IPS-11a (cell line): Measurements from ENCODE around the gene LOXHD1.

Experiments
- H3K4me3 ChIP-seq: one replicate; pipeline ENCODE4 v1.5.1; 2013; ENCODE audit warnings: low read depth, low read length, control low read depth

Gene LOXHD1

GRCh38 chr18:46481048-46481846 lies 175.8 kb downstream of the LOXHD1 start:
- H3K4me3 ChIP-seq, result no peak overlapping the region

- H3K4me3 ChIP-seq, result no peak overlapping the region
Measured at GRCh38 chr18:46480226-46480625, 176.8 kb downstream of the LOXHD1 start.

DNA sequence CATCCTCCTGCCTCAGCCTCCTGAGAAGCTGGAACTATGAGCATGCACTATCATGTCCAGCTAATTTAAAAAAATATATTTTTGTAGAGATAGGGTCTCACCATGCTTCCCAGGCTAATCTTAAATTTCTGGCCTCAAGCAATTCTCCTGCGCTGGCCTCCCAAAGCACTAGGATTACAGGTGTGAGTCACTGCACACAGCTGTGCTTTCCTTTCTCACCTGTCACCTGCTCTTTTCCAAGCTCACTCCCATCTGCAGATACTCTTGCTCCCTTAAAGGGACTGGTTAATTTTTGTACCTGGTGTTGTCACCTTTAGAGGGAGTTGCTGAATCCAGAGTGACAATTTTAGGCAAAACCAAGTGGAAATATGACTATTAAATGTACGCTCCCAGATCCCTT lies 178.2 kb downstream of the LOXHD1 start:
- no peak overlapping the region for H3K4me3 ChIP-seq

GRCh38 chr18:46477425-46478011 lies 179.5 kb downstream of the LOXHD1 start:
- no peak overlapping the region for H3K4me3 ChIP-seq

- no peak overlapping the region for H3K4me3 ChIP-seq
Measured at GRCh38 chr18:46475390-46475752, 181.6 kb downstream of the LOXHD1 start.

- H3K4me3 ChIP-seq, result no peak overlapping the region
Measured at GRCh38 chr18:46474487-46475389, 182.3 kb downstream of the LOXHD1 start.

GRCh38 chr18:46471809-46472498 lies 185.1 kb downstream of the LOXHD1 start:
- H3K4me3 ChIP-seq, result no peak overlapping the region

GRCh38 chr18:46470714-46471113 lies 186.3 kb downstream of the LOXHD1 start:
- no peak overlapping the region for H3K4me3 ChIP-seq

DNA sequence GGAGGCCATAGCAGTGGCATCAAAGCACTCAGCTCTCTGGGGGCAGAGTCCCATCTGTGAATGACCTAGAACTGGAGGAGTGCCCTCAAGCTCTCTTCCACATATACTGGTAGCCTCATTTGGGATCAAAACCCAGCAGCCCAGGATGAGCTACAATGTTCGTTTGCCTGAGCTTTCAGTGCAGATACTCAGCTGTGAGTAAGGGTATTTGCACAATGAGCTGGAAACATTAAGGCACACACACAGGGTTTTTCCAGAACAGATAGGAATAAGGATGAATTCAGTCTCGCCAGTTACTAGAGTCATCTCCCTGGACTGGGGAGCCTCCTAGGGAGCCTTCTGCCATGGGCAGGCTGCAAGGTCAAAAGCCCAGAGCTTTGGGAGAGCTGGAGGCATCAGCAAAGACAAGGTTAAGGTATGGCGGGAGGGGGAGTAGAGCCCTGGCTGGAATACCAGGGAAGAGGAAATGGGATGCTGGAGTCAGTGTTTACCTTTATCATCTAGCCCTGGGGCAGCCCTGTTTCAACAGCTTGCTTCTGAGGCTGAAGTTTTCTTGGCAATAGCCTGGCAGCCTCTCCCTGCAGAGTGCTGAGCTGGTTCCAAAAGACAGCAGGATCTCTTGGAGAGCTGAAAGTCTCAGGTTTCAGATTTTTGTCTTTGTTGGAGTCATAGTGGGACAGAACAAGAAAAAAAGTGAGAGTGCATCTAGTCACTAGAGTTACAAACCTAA lies 187.7 kb downstream of the LOXHD1 start:
- H3K4me3 ChIP-seq, result no peak overlapping the region

- no peak overlapping the region for H3K4me3 ChIP-seq
Measured at GRCh38 chr18:46468426-46469180, 188.4 kb downstream of the LOXHD1 start.

DNA sequence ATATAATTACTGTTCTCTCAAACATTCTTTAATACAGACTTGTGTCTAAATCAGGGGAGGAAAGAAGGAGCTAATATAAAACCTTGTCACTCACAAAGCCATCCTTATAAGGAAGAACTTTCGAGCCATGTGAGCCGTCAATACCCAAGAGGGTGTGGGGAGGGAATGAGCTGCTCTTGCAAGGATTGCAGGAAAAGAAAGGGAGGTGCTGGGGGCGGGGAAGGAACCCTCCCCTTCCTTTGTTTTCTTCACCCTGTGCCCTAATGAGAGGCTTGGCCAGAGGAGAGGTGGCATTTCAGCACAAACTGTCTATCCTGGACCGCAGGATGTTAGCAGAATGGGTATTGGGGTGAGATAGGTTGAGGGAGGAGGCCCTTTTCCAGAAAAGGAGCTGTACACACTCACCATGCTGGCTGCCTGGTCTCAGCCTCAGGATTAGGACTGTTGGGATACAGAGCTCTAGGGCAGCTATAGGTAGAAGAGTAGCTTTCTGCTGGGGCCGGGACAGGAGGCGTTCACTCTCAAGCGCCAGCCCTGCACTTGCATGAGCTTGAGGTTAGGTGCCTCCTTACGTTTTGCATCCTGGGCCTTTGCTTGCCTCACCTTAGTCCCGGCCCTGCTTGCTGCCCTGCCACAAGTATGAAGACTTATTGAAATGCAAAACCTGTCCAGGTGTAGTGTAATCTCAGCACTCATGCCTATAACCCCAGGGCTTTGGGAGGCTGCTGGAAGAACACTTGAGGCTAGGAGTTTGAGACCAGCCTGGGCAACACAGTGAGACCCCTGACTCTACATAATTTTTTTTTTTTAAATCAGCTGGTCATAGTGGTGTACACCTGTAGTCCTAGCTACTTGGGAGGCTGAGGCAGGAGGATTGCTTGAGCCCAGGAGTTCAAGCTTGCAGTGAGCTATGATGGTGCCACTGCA lies 190.5 kb downstream of the LOXHD1 start:
- H3K4me3 ChIP-seq, result no peak overlapping the region

GRCh38 chr18:46464926-46465655 lies 191.9 kb downstream of the LOXHD1 start:
- no peak overlapping the region for H3K4me3 ChIP-seq

GRCh38 chr18:46462523-46462922 lies 194.5 kb downstream of the LOXHD1 start:
- no peak overlapping the region for H3K4me3 ChIP-seq

- no peak overlapping the region for H3K4me3 ChIP-seq
Measured at GRCh38 chr18:46461993-46462392, 195.0 kb downstream of the LOXHD1 start.

DNA sequence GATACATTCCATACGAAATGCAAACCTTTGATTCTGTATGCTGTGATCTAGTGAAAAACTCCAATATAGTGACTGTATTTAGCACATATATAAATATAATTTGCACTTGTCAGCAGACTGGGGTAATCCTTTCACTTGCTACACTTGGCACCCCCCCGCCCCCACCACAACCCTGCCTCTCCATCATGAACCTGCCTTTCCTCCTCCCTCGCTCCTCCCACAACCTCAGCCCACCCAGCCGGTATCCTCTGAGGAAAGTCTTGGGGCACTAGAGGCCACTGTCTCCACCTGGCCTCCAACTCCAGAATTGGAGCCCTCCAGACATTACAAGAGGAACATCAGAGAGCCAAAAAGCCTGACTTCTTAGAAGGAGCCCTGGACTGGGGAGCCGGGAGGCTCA lies 196.3 kb downstream of the LOXHD1 start:
- H3K4me3 ChIP-seq, result no peak overlapping the region

GRCh38 chr18:46459789-46460455 lies 197.1 kb downstream of the LOXHD1 start:
- no peak overlapping the region for H3K4me3 ChIP-seq

GRCh38 chr18:46458472-46458871 lies 198.5 kb downstream of the LOXHD1 start:
- H3K4me3 ChIP-seq, result no peak overlapping the region
